GM21529 (cell line): ENCODE data around the gene FYB1.
"Not testable (repeated sequence)": the region's sequence is repeated elsewhere in the genome, so short reads cannot be mapped to it uniquely, and the experiment has no call there.

Source experiments
- ATAC-seq: cut with Tn5 transposase; IDR thresholded peaks from one replicate; pipeline ENCODE4 v1.9.1; 2021; ENCODE audit not compliant: unreplicated experiment

Gene FYB1, protein sequence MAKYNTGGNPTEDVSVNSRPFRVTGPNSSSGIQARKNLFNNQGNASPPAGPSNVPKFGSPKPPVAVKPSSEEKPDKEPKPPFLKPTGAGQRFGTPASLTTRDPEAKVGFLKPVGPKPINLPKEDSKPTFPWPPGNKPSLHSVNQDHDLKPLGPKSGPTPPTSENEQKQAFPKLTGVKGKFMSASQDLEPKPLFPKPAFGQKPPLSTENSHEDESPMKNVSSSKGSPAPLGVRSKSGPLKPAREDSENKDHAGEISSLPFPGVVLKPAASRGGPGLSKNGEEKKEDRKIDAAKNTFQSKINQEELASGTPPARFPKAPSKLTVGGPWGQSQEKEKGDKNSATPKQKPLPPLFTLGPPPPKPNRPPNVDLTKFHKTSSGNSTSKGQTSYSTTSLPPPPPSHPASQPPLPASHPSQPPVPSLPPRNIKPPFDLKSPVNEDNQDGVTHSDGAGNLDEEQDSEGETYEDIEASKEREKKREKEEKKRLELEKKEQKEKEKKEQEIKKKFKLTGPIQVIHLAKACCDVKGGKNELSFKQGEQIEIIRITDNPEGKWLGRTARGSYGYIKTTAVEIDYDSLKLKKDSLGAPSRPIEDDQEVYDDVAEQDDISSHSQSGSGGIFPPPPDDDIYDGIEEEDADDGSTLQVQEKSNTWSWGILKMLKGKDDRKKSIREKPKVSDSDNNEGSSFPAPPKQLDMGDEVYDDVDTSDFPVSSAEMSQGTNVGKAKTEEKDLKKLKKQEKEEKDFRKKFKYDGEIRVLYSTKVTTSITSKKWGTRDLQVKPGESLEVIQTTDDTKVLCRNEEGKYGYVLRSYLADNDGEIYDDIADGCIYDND

DNA sequence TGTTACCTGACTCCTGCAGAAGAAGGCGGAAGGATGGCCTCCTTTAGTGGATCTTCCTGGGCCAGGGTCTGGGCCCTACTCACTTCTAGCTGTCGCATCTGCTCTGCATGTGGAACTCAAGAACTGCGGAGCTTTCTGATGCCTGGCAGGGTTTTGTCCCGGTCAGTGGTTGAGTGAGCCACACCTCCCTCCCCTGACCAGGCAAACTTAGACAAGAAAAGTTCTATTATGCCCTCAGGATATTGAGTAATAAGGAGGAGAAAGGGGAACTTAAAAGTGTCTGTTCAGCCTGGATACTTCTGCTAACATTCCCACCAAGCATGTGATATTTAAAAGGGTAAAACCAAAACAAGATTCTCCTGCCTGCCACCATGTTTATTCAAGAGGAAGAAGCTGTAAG, at the start of gene FYB1:
Gene FYB1 (minus strand): TSS at position 127 of the 400 bp plus-strand sequence. CDS start 16,603 bp downstream, outside the sequence.
- ATAC-seq: no peak

DNA sequence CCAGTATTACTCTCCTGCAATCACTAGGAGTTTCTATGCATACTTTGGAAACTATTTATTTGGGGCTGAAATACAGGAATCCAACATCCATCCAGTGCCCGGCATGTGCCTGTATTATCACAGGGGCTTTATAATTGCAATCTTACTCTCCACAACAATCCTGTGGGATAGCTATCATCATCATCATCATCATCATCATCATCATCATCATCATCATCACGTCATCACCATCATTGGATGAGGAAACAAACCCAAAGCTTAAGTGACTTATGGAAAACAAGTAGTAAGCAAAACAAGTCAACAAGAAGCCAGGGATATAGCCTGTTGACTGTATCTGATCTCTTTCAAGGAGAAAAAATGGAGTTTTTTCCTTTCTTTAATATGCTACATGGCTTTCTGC, 47.8 kb upstream of the FYB1 start:
- ATAC-seq: no peak

DNA sequence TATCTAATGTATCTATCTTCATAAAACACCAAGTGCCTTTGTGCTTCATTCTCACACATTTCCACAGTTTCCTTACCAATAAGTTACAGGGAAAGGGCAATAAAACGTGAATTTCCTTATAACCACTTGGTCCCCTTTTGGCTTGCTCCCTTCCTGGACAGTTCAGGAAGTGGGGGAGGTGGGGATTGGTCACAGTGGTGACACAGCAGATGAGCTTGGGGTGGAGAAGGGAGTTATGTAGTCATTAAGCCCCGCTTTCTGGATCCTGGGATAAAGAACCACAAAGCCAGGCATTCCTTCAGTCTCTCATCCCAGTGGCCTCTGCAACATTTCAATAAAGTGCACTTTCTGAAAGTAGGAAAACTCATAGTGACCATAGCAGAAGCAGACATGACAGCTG, 47.1 kb upstream of the FYB1 start:
- ATAC-seq: no peak

DNA sequence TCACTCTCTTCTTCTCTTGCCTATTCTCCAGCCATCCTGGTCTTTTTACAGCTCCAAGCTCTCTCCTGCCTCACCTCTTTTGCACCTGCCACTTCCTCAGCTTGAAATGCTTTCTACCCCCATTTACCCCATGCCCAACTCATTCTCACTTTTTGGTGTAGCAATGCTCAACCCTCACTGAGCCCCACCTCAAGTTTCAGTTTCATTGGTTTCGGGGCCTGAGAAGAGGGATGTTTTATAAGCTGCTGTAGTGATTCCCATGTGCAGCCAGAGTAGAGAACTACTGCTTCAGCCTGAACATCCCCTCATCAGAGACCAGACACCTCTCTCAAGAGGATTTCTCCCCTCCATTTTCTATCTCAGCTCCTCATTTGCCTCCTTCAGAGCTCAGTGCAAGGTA, 45.2 kb upstream of the FYB1 start:
- ATAC-seq: peak; percentile 87

DNA sequence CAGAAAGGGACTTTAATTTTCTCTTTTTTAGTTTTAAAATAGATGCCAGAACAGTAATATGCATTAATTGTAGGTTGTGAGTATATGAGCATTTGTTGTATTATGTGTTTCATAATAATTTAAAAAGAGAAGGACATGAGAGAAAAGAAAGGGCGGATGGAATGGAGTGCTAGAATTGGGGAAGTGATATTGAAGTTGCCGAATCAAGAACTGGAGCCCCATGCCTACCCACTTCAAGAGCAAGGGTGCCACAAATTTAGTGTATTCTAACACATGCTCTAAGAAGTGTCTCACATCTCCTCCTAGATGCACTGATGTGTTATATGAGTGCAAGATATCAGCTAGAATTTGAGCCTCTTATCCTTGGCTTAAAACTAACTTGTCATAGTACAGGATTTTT, 43.6 kb upstream of the FYB1 start:
- no peak for ATAC-seq

DNA sequence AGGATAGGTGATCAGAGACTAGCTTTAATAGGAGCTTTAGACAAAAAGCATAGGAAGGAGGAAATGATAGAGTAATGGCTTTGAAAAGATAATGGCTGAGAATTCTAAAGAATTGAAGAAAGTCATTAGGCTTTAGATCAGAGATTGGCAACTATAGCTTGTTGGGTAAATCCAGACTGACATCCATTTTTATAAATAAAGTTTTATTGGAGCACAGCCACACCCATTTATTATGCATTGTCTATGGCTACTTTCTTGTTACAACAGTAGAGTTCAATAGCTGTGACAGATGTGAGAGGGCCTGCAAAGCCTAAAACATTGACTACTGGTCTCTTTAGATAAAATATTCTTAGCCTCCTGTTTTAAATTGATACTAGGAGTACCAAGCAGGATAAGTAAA, 40.7 kb upstream of the FYB1 start:
- ATAC-seq: no peak

DNA sequence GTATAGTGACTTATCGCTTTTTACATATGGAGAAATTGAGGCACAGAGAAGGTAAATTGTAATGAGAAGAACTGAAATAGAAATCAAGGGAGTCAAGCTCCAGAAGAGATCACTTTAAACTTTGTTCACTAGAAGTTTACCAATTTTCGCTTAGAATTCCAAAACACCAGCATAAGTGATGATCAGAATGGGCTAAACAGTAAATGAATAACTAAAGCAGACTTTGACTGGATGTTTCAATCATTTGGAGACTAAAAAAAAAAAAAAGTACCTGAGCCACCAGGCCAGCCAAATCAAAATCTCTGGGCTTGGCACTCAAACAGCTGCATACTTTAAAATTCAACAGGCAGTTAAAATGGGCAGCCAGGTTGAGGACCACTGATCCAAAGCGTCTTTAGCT, 38.2 kb upstream of the FYB1 start:
- ATAC-seq: no peak

DNA sequence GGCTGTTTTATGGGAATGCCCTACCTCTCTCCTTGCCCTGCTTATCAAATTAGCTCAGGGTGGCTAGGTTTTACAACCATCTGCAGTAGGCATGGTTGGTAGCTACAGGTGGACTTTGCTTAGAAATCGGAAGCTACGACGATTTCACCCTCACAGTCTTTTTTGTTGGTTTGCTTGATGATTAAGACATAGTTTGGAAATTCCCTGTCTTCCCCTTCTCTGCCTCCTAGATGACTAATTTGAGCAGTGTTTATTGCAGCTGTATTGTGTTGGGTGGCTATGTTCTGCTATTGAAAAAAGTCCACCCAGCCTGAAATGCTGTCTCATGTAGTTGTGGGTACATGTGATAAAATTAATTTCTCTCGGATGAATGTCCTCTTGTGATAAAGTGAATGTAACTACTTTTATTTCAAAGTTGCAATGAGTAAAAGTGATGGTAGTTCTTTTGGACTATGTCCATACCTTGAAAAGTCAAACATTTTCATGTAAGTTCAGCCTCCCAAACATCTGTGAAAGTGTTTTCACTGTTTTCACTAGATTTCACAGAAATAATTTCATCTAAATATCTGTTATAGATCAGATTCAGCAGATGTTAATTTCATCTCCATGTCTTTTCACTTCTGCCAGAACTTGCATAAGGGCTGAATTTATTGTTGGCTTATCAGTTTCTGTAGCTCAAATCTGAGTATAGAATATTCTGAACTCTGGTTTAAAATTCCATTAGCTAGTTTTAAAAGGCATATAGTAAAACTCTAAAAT, 37.3 kb upstream of the FYB1 start:
- no peak for ATAC-seq

DNA sequence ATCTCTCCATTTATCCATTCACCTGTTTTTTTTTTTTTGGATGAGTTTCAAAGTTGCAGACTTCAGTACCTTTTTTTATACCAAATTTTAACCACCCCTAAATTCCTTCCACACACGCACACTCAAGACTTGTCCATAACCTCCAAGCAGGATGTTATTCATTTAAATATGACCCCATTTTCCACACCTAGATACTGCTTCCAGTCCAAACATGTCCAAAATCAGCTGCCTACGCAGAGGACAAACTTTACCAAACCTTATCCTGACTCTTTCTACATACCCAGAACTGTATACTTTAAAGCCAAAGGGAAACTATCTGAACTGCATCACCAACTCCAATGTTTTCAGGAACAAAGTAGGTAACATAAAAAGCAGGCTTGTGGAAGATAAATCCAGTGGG, 36.0 kb upstream of the FYB1 start:
- ATAC-seq: no peak

DNA sequence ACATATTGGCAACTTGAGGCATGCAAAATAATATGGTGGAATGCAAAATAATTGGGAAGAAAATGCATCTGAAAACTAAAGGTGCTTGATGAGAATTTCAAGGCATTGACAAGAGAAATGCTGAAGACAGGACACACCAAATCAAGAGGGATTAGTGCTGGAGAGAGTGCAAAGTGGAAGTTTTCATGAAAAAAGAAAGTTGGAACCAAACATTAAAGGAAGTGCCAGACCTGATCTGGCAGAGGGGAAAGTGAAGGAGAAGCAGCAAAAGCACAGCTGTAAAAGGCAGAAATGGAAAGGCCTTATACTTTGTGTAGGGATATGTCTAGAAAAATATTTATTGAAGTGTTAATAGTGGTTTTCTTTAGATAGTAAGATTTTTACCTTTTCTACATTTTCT, 35.3 kb upstream of the FYB1 start:
- no peak for ATAC-seq

DNA sequence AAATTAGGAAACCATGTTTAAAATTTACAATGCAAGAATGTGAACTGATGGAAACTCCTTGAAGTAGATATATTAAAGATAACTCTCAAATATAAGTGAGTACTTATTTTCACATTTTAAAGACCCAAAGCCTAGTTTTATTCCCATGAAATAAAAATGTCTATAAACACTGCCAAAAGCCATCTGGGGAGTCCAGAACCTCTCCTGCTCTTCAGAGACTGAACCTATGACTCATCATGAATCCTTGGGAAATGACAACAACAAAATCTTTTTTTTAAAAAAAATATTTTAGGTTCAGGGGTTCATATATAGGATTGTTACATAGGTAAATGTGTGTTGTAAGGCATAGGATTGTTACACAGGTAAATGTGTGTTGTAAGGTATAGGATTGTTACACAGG, 33.8 kb upstream of the FYB1 start:
- no peak for ATAC-seq

DNA sequence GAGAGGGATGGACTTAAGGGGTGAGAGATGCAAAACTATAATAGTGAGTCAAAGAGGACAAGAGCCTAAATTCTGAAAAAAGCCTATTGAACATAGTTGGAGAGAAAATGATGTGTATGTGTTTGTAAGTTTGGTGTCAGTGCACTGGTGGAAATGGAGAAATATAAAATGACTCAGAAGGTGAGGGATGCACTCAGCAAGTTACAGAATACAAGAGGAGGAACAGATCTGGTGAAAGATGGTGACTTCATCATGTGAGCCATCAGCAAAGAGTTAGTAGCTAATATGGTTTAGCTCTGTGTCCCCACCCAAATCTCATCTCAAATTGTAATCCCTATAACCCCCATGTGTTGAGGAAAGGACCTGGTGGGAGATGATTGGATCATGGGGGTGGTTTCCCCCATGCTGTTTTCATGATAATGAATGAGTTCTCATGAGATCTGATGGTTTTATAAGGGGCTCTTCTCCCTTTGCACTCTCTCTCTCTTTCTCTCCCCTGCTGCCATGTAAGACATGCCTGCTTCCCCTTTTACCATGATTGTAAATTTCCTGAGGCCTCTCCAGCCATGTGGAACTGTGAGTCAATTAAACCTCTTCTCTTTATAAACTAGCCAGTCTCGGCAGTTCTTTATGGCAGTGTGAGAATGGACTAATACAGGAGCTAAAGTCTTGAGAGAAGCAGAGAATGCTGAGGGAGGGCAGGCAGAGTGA, 30.4 kb upstream of the FYB1 start:
- no peak for ATAC-seq

DNA sequence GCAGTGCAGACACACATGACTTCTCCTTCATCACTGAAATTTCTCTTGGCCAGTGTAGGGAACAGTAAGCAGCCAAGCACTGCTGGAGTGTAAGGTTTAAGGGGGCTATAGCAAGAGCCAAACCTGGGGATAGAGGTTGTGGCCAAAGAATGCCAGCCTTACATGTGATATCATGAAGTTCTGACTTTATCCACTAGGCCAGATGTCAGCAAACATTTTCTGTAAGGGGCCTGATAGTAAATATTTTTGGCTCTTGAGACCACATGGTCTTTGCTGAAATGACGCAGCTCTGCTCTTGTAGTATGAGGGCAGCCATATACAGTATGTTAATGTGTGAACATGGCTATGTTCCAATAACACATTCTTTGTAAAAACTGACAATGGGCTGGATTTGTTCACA, 29.7 kb upstream of the FYB1 start:
- ATAC-seq: no peak

DNA sequence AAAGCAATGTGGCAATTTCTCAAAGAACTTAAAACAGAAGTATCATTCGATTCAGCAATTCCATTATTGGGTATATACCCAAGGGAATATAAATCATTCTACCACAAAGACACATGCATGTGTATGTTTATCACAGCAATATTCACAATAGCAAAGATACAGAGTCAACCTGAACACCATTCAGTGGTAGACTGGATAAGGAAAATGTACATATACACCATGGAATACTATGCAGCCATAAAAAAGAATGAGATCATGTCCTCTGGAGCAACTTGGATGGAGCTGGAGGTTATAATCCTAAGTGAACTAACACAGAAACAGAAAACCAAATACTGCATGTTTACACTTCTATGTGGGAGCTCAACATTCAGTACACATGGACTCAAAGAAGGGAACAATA, 21.4 kb upstream of the FYB1 start:
- no peak for ATAC-seq

DNA sequence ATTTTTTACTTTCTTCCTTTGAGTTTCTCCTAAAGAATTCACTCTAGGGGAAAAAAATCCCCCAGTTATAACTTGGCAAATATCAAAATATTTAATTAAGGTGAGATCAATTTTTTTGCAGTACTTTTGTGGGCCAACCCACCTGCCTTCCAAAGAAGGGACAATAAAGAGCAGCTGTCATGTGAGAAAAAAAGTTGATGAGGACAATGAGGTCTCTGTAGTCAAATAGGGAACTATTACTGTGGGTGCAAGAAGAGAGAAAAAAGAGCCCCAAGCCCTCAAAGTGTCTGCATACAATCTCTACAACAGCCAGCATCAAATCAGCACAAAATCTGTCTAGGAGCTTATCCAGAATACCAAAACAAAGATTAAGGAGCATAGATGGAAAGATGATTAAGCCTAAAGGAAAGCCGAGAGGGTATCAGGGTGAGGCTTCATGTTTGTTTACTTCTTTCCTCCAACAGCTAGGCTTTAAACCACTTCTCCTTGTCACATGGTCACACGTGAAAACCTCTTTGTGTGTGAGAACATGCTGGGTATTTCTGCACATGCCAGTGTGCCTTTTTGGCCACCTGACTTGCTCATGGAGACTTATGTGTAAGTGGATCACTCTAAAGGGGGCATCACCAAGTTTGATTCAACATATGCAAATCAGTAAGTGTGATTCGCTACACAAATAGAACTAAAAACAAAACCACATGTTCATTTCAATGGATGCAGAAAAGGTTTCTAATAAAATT, 19.2 kb upstream of the FYB1 start:
- ATAC-seq: no peak

DNA sequence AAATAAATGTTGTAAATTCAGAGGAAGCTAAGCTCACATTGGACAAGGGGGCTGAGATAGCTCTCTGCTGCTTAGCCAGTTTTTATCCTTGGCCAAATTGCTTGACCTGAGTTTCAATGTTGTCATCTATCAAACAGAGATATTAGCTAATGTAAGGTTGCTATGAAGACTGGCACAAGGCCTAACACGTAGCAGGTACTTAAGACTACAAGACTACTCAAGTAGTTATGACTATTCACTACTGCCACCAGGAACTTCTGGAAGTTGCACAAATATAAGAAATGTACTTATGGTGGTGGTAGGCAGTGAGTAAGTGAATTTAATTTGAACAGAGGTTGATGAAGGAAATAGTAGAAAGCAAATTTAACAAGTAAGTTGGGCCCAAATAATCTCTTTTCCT, 17.4 kb upstream of the FYB1 start:
- no peak for ATAC-seq

DNA sequence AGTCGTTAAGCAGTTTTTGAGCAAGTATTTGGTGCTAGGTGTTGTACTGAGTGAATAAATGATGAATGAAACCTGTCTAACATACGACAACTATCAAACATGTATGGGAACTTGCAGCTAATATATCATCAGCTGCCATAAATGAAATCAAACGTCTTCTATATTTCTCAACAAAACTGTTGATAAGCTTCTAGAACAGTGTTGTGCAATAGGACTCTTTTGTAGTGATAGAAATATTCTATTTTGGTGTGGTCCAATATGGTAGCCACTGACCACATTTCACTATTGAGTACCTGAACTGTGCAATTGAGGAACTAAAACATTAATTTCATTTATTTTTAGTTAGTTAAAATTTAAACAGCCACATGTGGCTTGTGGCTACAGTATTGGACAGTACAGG, 16.3 kb upstream of the FYB1 start:
- no peak for ATAC-seq

DNA sequence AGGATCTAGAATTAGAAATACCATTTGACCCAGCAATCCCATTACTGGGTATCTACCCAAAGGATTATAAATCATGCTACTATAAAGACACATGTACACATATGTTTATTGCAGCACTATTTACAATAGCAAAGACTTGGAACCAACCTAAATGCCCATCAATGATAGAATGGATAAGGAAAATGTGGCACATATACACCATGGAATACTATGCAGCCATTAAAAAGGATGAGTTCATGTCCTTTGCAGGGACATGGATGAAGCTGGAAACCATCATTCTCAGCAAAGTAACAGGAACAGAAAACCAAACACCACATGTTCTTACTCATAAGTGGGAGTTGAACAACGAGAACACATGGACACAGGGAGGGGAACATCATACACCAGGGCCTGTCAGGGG, 15.1 kb upstream of the FYB1 start:
- ATAC-seq: not testable (repeated sequence)

DNA sequence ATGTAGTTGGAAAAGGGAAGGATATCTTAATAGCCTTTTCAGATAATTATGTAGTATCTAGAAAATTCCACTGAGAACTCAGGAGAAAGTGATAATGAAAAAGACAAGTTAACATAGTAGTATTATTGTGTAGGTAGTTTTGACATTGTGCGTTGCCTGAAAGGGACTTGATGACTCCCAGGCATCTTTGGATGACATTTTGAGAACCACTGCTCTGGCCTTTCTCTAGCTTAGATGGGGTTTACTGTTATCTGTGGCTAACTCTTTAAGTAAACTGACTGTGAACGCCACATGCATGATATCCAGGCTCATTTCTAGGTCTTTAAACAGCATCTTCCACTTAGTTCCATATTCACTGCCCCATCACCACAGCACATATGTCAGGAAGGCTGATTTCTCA, 14.4 kb upstream of the FYB1 start:
- no peak for ATAC-seq
